HCT116 (cell line): Measurements from ENCODE around the gene PMEPA1. TPM values are rescaled to one million over a fixed set of nuclear protein-coding genes. Genes with fewer than 3 reads are reported as not detected.

Experiments
- ATAC-seq: fragments of 200-7000 bp; cut with Tn5 transposase; 2 replicates; pipeline ENCODE4 v1.9.1; 2020; ENCODE audit warnings: mild to moderate bottlenecking, moderate library complexity
- BruUV-seq: library from RNA; stranded (reverse); fragments of 400-500 nt; replicated peaks from 2 replicates; lab custom pipeline; 2021; lab: Mats Ljungman, UMichigan
- CTCF ChIA-PET: fragments of 300-600 bp; sonication (Branson Sonifier 250); formaldehyde crosslinking; loops from one replicate; lab custom pipeline; 2021; ENCODE audit warnings: antibody characterized with exemption; lab: Charles Lee
- POLR2A ChIA-PET: fragments of 300-600, 350-600 bp; sonication (Branson Sonifier 250); formaldehyde crosslinking; loops from one replicate; lab custom pipeline; 2021; ENCODE audit warnings: antibody characterized with exemption; lab: Charles Lee
- RAD21 ChIA-PET, 2 experiments: fragments of 300-600 bp; sonication (Branson Sonifier 250); formaldehyde crosslinking; loops; one replicate each; lab custom pipeline; 2023; ENCODE audit warnings: low total read pairs in 2 of 2; ENCODE audit not compliant: uncharacterized antibody in 2 of 2, unreplicated experiment in 2 of 2, low non-redundant PET in 1 of 2; lab: Charles Lee
- DNase-seq: peaks from one replicate; pipeline ENCODE4 v3.0.0-alpha.2; 2010; ENCODE audit warnings: low read depth, low spot score
- H2AFZ ChIP-seq: fragments of 200-600 bp; shearing (Covaris generic), sonication (generic); 2 replicates; pipeline ENCODE4 v1.6.1; 2017; ENCODE audit warnings: low read depth, mixed run types, mixed read lengths, antibody characterized with exemption, low read length; ENCODE audit not compliant: poor library complexity, severe bottlenecking
- H3K27ac ChIP-seq: 2 replicates; pipeline ENCODE4 v1.5.1; 2012; ENCODE audit warnings: low read depth, low read length
- H3K27me3 ChIP-seq: fragments of 200-600 bp; sonication (generic); 2 replicates; pipeline ENCODE4 v1.6.1; 2016; ENCODE audit warnings: mixed run types, low read length, mixed read lengths; ENCODE audit not compliant: insufficient read depth
- H3K36me3 ChIP-seq, 2 experiments: fragments of 200-500 bp in 1 of 2; fragments of 200-600 bp in 1 of 2; sonication (Bioruptor generic) in 1 of 2; sonication (generic) in 1 of 2; 2 replicates each; pipeline versions ENCODE4 v1.5.1 to v1.6.1; 2014 to 2016; ENCODE audit warnings: low read length in 2 of 2, inconsistent platforms in 1 of 2, mixed read lengths in 1 of 2, mixed run types in 1 of 2; ENCODE audit not compliant: insufficient read depth in 2 of 2, control insufficient read depth in 1 of 2
- H3K4me1 ChIP-seq, 2 experiments: fragments of 200-600 bp in 1 of 2; sonication (generic) in 1 of 2; 2 replicates each; pipeline versions ENCODE4 v1.5.1 to v1.6.1; 2012 to 2017; ENCODE audit warnings: low read length in 2 of 2, inconsistent platforms in 1 of 2, mild to moderate bottlenecking in 1 of 2, mixed read lengths in 1 of 2, mixed run types in 1 of 2, moderate library complexity in 1 of 2; ENCODE audit not compliant: insufficient read depth in 2 of 2, control insufficient read depth in 1 of 2
- H3K4me2 ChIP-seq: fragments of 200-600 bp; sonication (generic); 2 replicates; pipeline ENCODE4 v1.6.1; 2017; ENCODE audit warnings: mixed run types, low read length, mixed read lengths
- H3K4me3 ChIP-seq, 2 experiments: fragments of 200-600 bp in 1 of 2; sonication (generic) in 1 of 2; replicated peaks in 1 of 2; 2 replicates each; pipeline ENCODE4 v1.5.1; 2011 to 2016; ENCODE audit warnings: low read length in 2 of 2, control low read depth in 1 of 2, low read depth in 1 of 2, mild to moderate bottlenecking in 1 of 2, mixed read lengths in 1 of 2, mixed run types in 1 of 2
- H3K79me2 ChIP-seq: fragments of 200-600 bp; sonication (generic); 2 replicates; pipeline ENCODE4 v1.6.1; 2017; ENCODE audit warnings: mild to moderate bottlenecking, mixed run types, low read length, moderate library complexity, mixed read lengths; ENCODE audit not compliant: insufficient read depth
- H3K9ac ChIP-seq: fragments of 200-600 bp; sonication (generic); 2 replicates; pipeline ENCODE4 v1.6.1; 2016; ENCODE audit warnings: low read length, mixed read lengths
- H3K9me2 ChIP-seq: fragments of 200-600 bp; sonication (generic), shearing (Covaris generic); 2 replicates; pipeline ENCODE4 v1.6.1; 2017; ENCODE audit warnings: mixed run types, mild to moderate bottlenecking, moderate library complexity; ENCODE audit not compliant: insufficient read depth
- H3K9me3 ChIP-seq, 2 experiments: fragments of 200-500 bp in 1 of 2; fragments of 200-600 bp in 1 of 2; sonication (Bioruptor generic) in 1 of 2; sonication (generic) in 1 of 2; 2 replicates each; pipeline ENCODE4 v1.6.1; 2014 to 2017; ENCODE audit warnings: low read length in 2 of 2, mixed read lengths in 2 of 2, inconsistent platforms in 1 of 2, low read depth in 1 of 2, mild to moderate bottlenecking in 1 of 2, mixed run types in 1 of 2, moderate library complexity in 1 of 2; ENCODE audit not compliant: control insufficient read depth in 1 of 2, insufficient read depth in 1 of 2
- H4K20me1 ChIP-seq: fragments of 200-600 bp; sonication (generic), shearing (Covaris generic); 2 replicates; pipeline ENCODE4 v1.6.1; 2017; ENCODE audit warnings: mixed run types, mild to moderate bottlenecking, moderate library complexity; ENCODE audit not compliant: insufficient read depth
- ATF3 ChIP-seq: IDR thresholded peaks from 2 replicates; pipeline ENCODE4 v1.6.1; 2012
- RAD21 ChIP-seq: IDR thresholded peaks from 2 replicates; pipeline ENCODE4 v1.6.1; 2012; ENCODE audit warnings: low read depth, mild to moderate bottlenecking
- TCF7L2 ChIP-seq: IDR thresholded peaks from 2 replicates; pipeline ENCODE4 v1.7.0; 2011; ENCODE audit warnings: borderline replicate concordance, inconsistent platforms; ENCODE audit not compliant: insufficient read depth, insufficient read length; ENCODE audit errors: extremely low read depth
- ZBTB33 ChIP-seq: IDR thresholded peaks from 2 replicates; pipeline ENCODE4 v1.6.1; 2011; ENCODE audit warnings: mild to moderate bottlenecking, low read length, moderate library complexity; ENCODE audit not compliant: insufficient replicate concordance; ENCODE audit errors: extremely low read depth
- intact Hi-C: fragments of 100-400 bp; cut with micrococcal nuclease; formaldehyde crosslinking; loops from 2 replicates; pipeline ENCODE4 v1.10.0; 2022
- total RNA-seq: library from RNA; stranded (reverse); gene quantifications from one replicate; pipeline ENCODE4 v1.2.1, GENCODE V29; 2021; ENCODE audit not compliant: unreplicated experiment

The PMEPA1 gene
- total RNA-seq, 1 experiment from 2014 or later, result 0.64 TPM

- ChIA-PET POLR2A (no interaction called here), CTCF (interaction anchor here (3.3 kb wide), 1 partner anchor 434 kb away, joined by 22 read pairs; no protein-coding TSS in a partner anchor), RAD21 (no interaction called here)
- no peaks in the 10 kb centered on the region for H3K79me2 ChIP-seq
- DNase-seq (no peak), ATAC-seq (no peak)
- peaks cover 29% of the 10 kb centered on the region for H3K27me3 ChIP-seq
- BruUV-seq, result no TSS peak
- H3K4me2 ChIP-seq, result no peak overlapping the region
- H3K9me2 ChIP-seq, result no peaks in the 10 kb centered on the region
- no peak overlapping the region for H3K4me3 ChIP-seq
- no peak for TF ChIP-seq ATF3
- no peak for TF ChIP-seq RAD21
- TF ChIP-seq ZBTB33, result no peak
- TF ChIP-seq TCF7L2, result no peak
- H3K36me3 ChIP-seq, result no peaks in the 10 kb centered on the region
- H3K27ac ChIP-seq, result no peak overlapping the region
- no peaks in the 10 kb centered on the region for H3K9me3 ChIP-seq
- H4K20me1 ChIP-seq, result no peaks in the 10 kb centered on the region
- no peak overlapping the region for H2AFZ ChIP-seq
- H3K4me1 ChIP-seq, result no peaks in the 10 kb centered on the region
- intact Hi-C loops, result loop anchor here (5.0 kb wide), 1 partner anchor 374 kb away; no protein-coding TSS in a partner anchor
- no peak overlapping the region for H3K9ac ChIP-seq
Observed at GRCh38 chr20:57652606-57653545, 56.9 kb downstream of the PMEPA1 start.
